HEK293 (cell line): ENCODE measurements around the gene LYPLAL1.

Source experiments
- CTCF ChIA-PET: fragments of 350-600 bp; formaldehyde crosslinking; extraction: SDS; loops from one replicate; lab custom pipeline; 2021; ENCODE audit warnings: antibody characterized with exemption; lab: Yijun Ruan, JAX
- POLR2A ChIA-PET: fragments of 300-600 bp; formaldehyde crosslinking; extraction: SDS; loops from one replicate; lab custom pipeline; 2020; ENCODE audit warnings: antibody characterized with exemption, inconsistent platforms; lab: Yijun Ruan, JAX
- H3K27ac ChIP-seq: fragments of 200-500 bp; sonication (Bioruptor generic); 2 replicates; pipeline ENCODE4 v1.5.1; 2014; ENCODE audit warnings: low read depth, low read length, control low read depth, inconsistent platforms; ENCODE audit errors: extremely low read depth
- H3K36me3 ChIP-seq, 2 experiments: fragments of 200-500 bp in 1 of 2; sonication (Bioruptor generic) in 1 of 2; 1 replicate in 1 of 2; 2 replicates in 1 of 2; pipeline ENCODE4 v1.5.1; 2014 to 2017; ENCODE audit warnings: inconsistent platforms in 2 of 2, low read length in 2 of 2; ENCODE audit not compliant: control insufficient read depth in 2 of 2, insufficient read depth in 1 of 2
- H3K4me1 ChIP-seq: fragments of 200-500 bp; sonication (Bioruptor generic); 2 replicates; pipeline ENCODE4 v1.5.1; 2014; ENCODE audit warnings: mild to moderate bottlenecking, low read length, inconsistent platforms; ENCODE audit not compliant: control insufficient read depth, insufficient read depth
- H3K4me3 ChIP-seq: 2 replicates; pipeline ENCODE4 v1.5.1; 2011; ENCODE audit warnings: low read depth, mild to moderate bottlenecking, control low read depth, low read length, moderate library complexity
- H3K9me3 ChIP-seq: fragments of 200-500 bp; sonication (Bioruptor generic); 2 replicates; pipeline ENCODE4 v1.5.1; 2014; ENCODE audit warnings: low read depth, low read length, inconsistent platforms; ENCODE audit not compliant: control insufficient read depth, insufficient read depth
- ATF2 ChIP-seq: fragments of 450-650 bp; formaldehyde crosslinking; IDR thresholded peaks from 2 replicates; pipeline ENCODE4 v1.5.1; 2016; ENCODE audit warnings: missing biosample characterization, missing genetic modification characterization, low read depth
- PBX3 ChIP-seq: sonication (generic); formaldehyde crosslinking; IDR thresholded peaks from 2 replicates; pipeline ENCODE4 v1.8.1; 2022; ENCODE audit warnings: mild to moderate bottlenecking, moderate library complexity, missing genetic modification reagents
- PRDM1 ChIP-seq: fragments of 450-650 bp; formaldehyde crosslinking; IDR thresholded peaks from 2 replicates; pipeline ENCODE4; 2016; ENCODE audit warnings: missing biosample characterization, missing genetic modification characterization
- YY1 ChIP-seq: fragments of 450-650 bp; formaldehyde crosslinking; IDR thresholded peaks from 2 replicates; pipeline ENCODE4 v1.5.1; 2018; ENCODE audit warnings: missing biosample characterization, missing genetic modification characterization
- ZBTB48 ChIP-seq: fragments of 450-650 bp; formaldehyde crosslinking; IDR thresholded peaks from 2 replicates; pipeline ENCODE4 v1.5.1; 2016; ENCODE audit warnings: missing biosample characterization, missing genetic modification characterization
- ZNF157 ChIP-seq: fragments of 450-650 bp; formaldehyde crosslinking; IDR thresholded peaks from 2 replicates; pipeline ENCODE4 v1.5.1; 2016; ENCODE audit warnings: missing biosample characterization, missing genetic modification characterization
- ZNF174 ChIP-seq: fragments of 450-650 bp; formaldehyde crosslinking; IDR thresholded peaks from 2 replicates; pipeline ENCODE4 v1.5.0; 2017; ENCODE audit warnings: missing biosample characterization, mild to moderate bottlenecking, missing genetic modification characterization
- ZNF239 ChIP-seq: fragments of 450-650 bp; formaldehyde crosslinking; IDR thresholded peaks from 2 replicates; pipeline ENCODE4 v1.5.1; 2016; ENCODE audit warnings: missing biosample characterization, missing genetic modification characterization
- ZNF280C ChIP-seq: fragments of 450-650 bp; formaldehyde crosslinking; IDR thresholded peaks from 2 replicates; pipeline ENCODE4 v1.5.1; 2016; ENCODE audit warnings: missing biosample characterization, missing genetic modification characterization
- ZNF341 ChIP-seq: fragments of 450-650 bp; formaldehyde crosslinking; IDR thresholded peaks from 2 replicates; pipeline ENCODE4; 2016; ENCODE audit warnings: low read depth, missing biosample characterization, missing genetic modification characterization
- ZNF37A ChIP-seq: fragments of 450-650 bp; IDR thresholded peaks from 2 replicates; pipeline ENCODE4 v1.5.1; 2018; ENCODE audit warnings: missing biosample characterization, missing genetic modification characterization
- ZNF394 ChIP-seq: fragments of 450-650 bp; formaldehyde crosslinking; IDR thresholded peaks from 2 replicates; pipeline ENCODE4 v1.5.1; 2016; ENCODE audit warnings: missing biosample characterization, missing genetic modification characterization, mild to moderate bottlenecking, moderate library complexity, borderline replicate concordance
- ZNF423 ChIP-seq: fragments of 450-650 bp; formaldehyde crosslinking; IDR thresholded peaks from 2 replicates; pipeline ENCODE4 v1.5.1; 2016; ENCODE audit warnings: missing biosample characterization, missing genetic modification characterization
- ZNF555 ChIP-seq: fragments of 450-650 bp; formaldehyde crosslinking; conservative IDR thresholded peaks from 2 replicates; pipeline ENCODE4 v1.5.1; 2017; ENCODE audit warnings: missing biosample characterization, mild to moderate bottlenecking, missing genetic modification characterization, inconsistent platforms
- ZNF561 ChIP-seq: fragments of 450-650 bp; IDR thresholded peaks from 2 replicates; pipeline ENCODE4 v1.5.1; 2018; ENCODE audit warnings: missing biosample characterization, missing genetic modification characterization, borderline replicate concordance
- ZNF571 ChIP-seq: fragments of 450-650 bp; formaldehyde crosslinking; IDR thresholded peaks from 2 replicates; pipeline ENCODE4 v1.5.0; 2017; ENCODE audit warnings: missing biosample characterization, missing genetic modification characterization
- ZNF626 ChIP-seq: fragments of 450-650 bp; sonication (Bioruptor Pico); formaldehyde crosslinking; IDR thresholded peaks from 2 replicates; pipeline ENCODE4 v1.5.1; 2018; ENCODE audit warnings: missing biosample characterization, missing genetic modification characterization, inconsistent platforms
- ZNF747 ChIP-seq: fragments of 450-650 bp; formaldehyde crosslinking; IDR thresholded peaks from 2 replicates; pipeline ENCODE4 v1.5.1; 2016; ENCODE audit warnings: missing biosample characterization, missing genetic modification characterization
- TF ChIP-seq, protein P1 (sequence below): fragments of 450-650 bp; formaldehyde crosslinking; IDR thresholded peaks from 2 replicates; pipeline ENCODE4 v1.5.1; 2016; ENCODE audit warnings: missing biosample characterization, missing genetic modification characterization
- TF ChIP-seq, protein P2 (sequence below): fragments of 450-650 bp; formaldehyde crosslinking; IDR thresholded peaks from 2 replicates; pipeline ENCODE4 v1.5.1; 2016; ENCODE audit warnings: missing biosample characterization, missing genetic modification characterization

The LYPLAL1 gene

DNA sequence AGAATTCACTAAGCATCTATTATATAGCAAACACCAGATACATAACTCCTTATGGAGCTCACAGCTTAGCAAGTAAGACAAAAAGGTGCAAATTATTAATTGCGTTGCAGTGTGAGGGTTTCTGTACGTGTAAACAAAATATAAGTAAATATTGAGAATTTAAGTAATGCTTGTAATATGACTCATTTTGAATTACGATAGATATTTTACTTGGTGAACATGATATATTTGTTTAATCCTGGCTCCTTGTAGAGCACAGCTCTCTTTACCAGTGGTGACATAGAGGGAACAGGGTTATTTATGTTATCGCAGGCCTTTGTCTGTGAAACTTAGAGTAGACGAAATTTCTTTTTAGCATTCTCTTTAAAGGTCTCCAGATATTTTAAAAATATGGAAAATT, 36.4 kb downstream of the LYPLAL1 start:
- TF ChIP-seq ZNF561 (tag by site-specific recombination) (no peak), ZNF555 (tag by site-specific recombination) (no peak), ZNF280C (no peak), YY1 (tag by site-specific recombination) (no peak), ZNF423 (tag by site-specific recombination) (no peak), PBX3 (CRISPR knock-in tag) (no peak), ZNF571 (tag by site-specific recombination) (no peak), ZNF37A (tag by site-specific recombination) (no peak), ZNF157 (tag by site-specific recombination) (no peak), ZNF394 (tag by site-specific recombination) (no peak), PRDM1 (tag by site-specific recombination) (no peak), ZNF341 (tag by site-specific recombination) (no peak), ATF2 (tag by site-specific recombination) (no peak), ZNF626 (tag by site-specific recombination) (no peak), ZNF239 (tag by site-specific recombination) (no peak), ZNF747 (tag by site-specific recombination) (no peak), ZBTB48 (tag by site-specific recombination) (no peak), ZNF174 (tag by site-specific recombination) (no peak)
- TF ChIP-seq, protein P1, sequence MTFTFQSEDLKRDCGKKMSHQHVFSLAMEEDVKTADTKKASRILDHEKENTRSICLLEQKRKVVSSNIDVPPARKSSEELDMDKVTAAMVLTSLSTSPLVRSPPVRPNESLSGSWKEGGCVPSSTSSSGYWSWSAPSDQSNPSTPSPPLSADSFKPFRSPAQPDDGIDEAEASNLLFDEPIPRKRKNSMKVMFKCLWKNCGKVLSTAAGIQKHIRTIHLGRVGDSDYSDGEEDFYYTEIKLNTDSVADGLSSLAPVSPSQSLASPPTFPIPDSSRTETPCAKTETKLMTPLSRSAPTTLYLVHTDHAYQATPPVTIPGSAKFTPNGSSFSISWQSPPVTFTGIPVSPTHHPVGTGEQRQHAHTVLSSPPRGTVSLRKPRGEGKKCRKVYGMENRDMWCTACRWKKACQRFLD (tag by site-specific recombination): no peak
- TF ChIP-seq, protein P2, sequence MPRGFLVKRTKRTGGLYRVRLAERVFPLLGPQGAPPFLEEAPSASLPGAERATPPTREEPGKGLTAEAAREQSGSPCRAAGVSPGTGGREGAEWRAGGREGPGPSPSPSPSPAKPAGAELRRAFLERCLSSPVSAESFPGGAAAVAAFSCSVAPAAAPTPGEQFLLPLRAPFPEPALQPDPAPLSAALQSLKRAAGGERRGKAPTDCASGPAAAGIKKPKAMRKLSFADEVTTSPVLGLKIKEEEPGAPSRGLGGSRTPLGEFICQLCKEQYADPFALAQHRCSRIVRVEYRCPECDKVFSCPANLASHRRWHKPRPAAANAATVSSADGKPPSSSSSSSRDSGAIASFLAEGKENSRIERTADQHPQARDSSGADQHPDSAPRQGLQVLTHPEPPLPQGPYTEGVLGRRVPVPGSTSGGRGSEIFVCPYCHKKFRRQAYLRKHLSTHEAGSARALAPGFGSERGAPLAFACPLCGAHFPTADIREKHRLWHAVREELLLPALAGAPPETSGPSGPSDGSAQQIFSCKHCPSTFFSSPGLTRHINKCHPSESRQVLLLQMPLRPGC (tag by site-specific recombination): no peak
- ChIA-PET CTCF (interaction anchor here (0.6 kb wide), 1 partner anchor 34 kb away, joined by 4 read pairs; no protein-coding TSS in a partner anchor), POLR2A (no interaction called here)
- Histone ChIP-seq H3K36me3 (peaks cover 5 to 24% of the 10 kb centered on the region in 2 experiments; a peak in 2 of 3 replicates), H3K4me3 (no peak overlapping the region), H3K9me3 (no peaks in the 10 kb centered on the region), H3K27ac (no peak overlapping the region), H3K4me1 (no peaks in the 10 kb centered on the region)
